ENCODE measurements around the gene HSP90AA1.
"Not testable (repeated sequence)": the region's sequence is repeated elsewhere in the genome, so short reads cannot be mapped to it uniquely, and the experiment has no call there.

Gene HSP90AA1

DNA sequence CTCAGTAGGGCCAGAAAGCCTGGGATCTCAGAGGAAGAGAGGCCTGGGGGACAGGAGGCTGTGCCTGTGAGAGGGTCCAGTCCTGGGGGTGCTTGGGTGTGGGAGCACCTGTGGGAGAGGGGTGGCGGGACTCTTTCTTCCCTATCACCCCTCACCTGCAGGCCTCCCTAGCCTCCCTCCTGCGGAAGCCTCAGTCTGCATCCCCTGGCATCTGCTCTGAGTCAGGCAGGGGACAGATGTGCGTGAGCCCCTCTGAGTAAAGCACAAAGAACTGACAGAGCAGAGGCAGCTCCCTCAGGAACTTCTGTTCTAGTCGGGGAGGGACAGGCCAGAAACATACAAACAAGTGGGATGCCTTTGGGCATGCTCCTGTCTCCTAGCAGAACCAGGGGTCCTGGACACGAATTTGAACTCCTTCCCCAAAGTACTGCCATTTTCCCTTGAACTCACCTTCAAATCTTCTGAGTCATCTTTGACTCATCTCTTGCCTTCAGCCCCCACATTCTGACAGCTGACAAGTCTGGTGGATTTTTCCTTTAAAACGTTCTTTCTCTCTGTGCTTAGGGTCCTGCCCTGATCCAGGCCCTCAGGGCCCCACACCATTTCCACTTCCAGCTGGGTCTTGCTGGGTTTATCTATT, 8.5 kb upstream of the HSP90AA1 start:
- no peak for DNase-seq (ENCODE audit: low read depth in 2 of 3, low spot score in 2 of 3)

DNA sequence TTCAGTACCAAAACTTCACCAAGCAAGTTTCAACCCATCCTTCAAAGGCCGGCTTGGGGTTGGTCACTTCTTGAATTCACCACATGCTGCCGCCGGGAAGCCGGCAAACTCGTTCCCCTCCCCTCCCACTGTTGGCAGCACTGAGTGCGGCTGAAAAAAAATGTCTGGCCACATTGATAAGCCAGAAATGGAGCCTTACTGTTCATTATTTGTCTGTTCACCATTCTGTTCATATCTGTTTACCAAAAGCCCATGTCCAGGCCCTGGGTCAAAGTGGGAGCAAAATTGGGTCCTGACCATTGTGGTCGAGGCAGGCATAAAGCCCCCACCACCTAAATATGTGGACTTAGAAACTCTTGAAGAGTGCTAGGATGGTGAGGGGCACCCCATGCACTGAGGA, 7.3 kb upstream of the HSP90AA1 start:
- DNase-seq (ENCODE audit: low read depth in 2 of 3, low spot score in 2 of 3): no peak

- DNase-seq (ENCODE audit: low read depth in 2 of 3, low spot score in 2 of 3): no peak
Measured at GRCh38 chr14:102092806-102093205, 6.0 kb upstream of the HSP90AA1 start.

- DNase-seq (ENCODE audit: low read depth in 2 of 3, low spot score in 2 of 3): no peak
Measured at GRCh38 chr14:102090713-102091112, 3.9 kb upstream of the HSP90AA1 start.

GRCh38 chr14:102089621-102090343, 2.9 kb upstream of the HSP90AA1 start:
- no peak for DNase-seq (ENCODE audit: low read depth in 2 of 3, low spot score in 2 of 3)

- peak in 2 of 3 experiments; percentile 57 to 68 for DNase-seq (ENCODE audit: low read depth in 2 of 3, low spot score in 2 of 3)
Measured at GRCh38 chr14:102088012-102088792, 1.4 kb upstream of the HSP90AA1 start.

- no peak for DNase-seq (ENCODE audit: low read depth in 2 of 3, low spot score in 2 of 3)
Measured at GRCh38 chr14:102087762-102088011, 843 bp upstream of the HSP90AA1 start.

- DNase-seq (ENCODE audit: low read depth in 2 of 3, low spot score in 2 of 3): no peak
Measured at GRCh38 chr14:102086709-102086971, 204 bp downstream of the HSP90AA1 start.

GRCh38 chr14:102085948-102086708, 716 bp downstream of the HSP90AA1 start:
- no peak for DNase-seq (ENCODE audit: low read depth in 2 of 3, low spot score in 2 of 3)

DNA sequence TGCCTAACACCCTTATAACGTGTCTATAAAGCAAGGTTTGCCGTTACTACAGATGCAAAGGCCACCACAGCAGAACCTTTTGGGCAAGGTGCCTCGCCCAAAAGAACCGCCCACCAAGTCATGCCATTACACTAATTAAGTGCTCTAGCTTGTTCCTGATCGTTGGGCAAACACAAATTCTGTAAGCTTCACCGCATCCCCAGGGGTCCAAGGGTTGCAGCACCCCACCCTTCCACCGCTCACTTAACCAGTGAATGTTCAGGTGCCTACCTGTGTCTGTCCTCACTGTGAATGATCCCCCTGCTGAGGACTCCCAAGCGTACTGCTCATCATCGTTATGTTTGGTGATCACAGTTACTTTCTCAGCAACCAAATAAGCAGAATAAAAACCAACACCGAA, 1.4 kb downstream of the HSP90AA1 start:
- DNase-seq (ENCODE audit: low read depth in 2 of 3, low spot score in 2 of 3): no peak

GRCh38 chr14:102084931-102085330, 1.9 kb downstream of the HSP90AA1 start:
- DNase-seq (ENCODE audit: low read depth in 2 of 3, low spot score in 2 of 3): no peak

DNA sequence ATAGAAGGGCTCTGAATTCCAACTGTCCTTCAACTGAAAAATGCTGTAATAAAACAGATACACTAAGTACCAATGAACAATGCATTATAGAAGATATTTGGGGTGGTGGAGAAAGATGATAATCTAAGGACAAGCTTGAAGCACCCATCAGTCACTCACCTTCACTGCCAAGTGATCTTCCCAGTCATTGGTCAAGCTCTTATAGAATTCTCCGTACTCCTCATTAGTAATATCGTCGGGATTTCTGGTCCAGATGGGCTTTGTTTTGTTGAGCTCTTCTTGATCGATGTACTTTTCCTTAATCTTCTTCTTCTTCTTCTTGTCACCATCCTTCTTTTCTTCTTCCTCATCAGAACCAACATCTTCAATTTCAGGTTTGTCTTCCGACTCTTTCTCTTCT, 2.3 kb downstream of the HSP90AA1 start:
- DNase-seq (ENCODE audit: low read depth in 2 of 3, low spot score in 2 of 3): not testable (repeated sequence)

DNA sequence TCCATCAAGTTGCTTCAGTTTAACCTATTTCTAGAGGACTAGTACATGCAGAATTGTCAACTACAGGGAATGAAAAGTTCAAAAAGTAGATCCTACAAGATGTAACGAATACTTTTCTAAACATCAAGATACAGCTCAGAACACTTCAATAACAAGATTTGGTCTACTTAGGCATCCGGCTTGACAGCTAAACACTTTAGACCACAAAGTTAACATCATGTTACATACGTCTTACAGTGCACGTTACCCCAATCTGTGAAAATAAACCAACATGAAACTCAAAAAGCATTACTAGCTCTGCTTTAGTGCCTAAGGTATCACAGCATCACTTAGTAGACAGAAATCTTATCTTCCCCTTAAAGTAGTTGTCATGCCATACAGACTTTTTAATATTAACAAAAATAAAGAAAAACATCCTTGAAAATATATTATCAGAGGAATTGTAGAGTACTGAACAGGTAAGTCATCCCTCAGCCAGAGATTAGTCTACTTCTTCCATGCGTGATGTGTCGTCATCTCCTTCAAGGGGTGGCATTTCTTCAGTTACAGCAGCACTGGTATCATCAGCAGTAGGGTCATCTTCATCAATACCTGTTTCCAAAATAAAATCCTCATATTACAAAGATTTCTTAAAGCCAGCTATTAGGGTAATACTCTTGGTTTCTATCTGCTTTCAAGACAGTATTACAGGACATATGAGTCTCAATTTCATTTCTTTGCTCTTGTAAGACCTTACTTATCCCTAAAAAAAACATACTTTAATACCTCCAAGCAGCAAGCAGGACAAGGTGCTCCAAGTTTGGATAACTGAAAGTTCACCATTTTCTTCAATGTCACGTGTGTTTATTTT, 5.4 kb downstream of the HSP90AA1 start:
- no peak for DNase-seq (ENCODE audit: low read depth in 2 of 3, low spot score in 2 of 3)

DNA sequence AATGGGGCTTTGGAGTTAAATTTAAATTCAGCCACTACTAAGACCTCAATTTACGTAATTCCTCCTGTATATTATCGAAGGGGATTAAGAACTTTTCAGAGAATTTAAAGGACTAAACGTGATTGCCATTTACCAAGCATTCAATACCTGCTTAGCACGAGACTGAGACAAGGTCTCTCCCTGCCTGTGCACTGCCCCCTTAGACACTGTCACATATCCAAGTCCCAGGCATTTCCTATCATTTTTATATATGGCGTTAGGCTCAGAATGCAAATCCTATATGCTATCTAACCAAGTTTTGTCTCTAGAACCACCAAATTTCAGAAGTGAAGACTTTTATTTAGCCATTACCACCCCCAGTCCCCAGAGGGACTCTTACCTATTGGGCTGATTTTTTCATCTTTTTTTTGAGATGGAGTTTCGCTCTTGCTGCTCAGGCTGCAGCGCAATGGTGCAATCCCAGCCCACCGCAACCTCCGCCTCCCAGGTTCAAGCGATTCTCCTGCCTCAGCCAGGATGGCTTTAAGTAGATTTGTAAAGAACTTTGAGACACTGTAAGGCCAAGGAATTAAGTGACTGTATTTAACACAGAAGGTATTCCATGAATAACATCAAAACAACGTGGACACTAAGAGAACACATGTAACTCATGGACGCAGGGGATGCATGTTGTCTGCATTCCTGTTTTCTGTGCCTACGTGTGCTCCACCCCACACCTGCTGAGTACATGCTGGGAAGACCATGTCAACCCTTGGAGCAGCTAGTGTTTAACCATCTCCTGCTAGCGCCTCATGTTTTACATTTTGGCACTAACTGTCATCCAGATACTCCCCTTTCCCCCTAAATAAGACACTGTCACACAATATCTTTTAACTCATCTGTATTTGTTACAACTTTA, 6.4 kb downstream of the HSP90AA1 start:
- DNase-seq (ENCODE audit: low read depth in 2 of 3, low spot score in 2 of 3): no peak

GRCh38 chr14:102079700-102079979, 7.2 kb downstream of the HSP90AA1 start:
- no peak for DNase-seq (ENCODE audit: low read depth in 2 of 3, low spot score in 2 of 3)

GRCh38 chr14:102078831-102079699, 7.8 kb downstream of the HSP90AA1 start:
- DNase-seq (ENCODE audit: low read depth in 2 of 3, low spot score in 2 of 3): no peak

- DNase-seq (ENCODE audit: low read depth in 2 of 3, low spot score in 2 of 3): not testable (repeated sequence)
Measured at GRCh38 chr14:102078361-102078791, 8.5 kb downstream of the HSP90AA1 start.

- no peak for DNase-seq (ENCODE audit: low read depth in 2 of 3, low spot score in 2 of 3)
Measured at GRCh38 chr14:102077382-102077709, 9.5 kb downstream of the HSP90AA1 start.

GRCh38 chr14:102075155-102075554, 11.7 kb downstream of the HSP90AA1 start:
- DNase-seq (ENCODE audit: low read depth in 2 of 3, low spot score in 2 of 3): no peak
